SK-N-MC (cell line): ENCODE data around the gene KL.

Experiments used
- DNase-seq: peaks from one replicate; pipeline ENCODE4 v3.0.0-alpha.2; 2011; ENCODE audit warnings: low read depth, low spot score
- H3K27ac ChIP-seq: fragments of 200-600 bp; sonication (generic); 2 replicates; pipeline ENCODE4 v1.5.1; 2016; ENCODE audit warnings: mixed run types
- H3K36me3 ChIP-seq: fragments of 200-600 bp; sonication (generic); 2 replicates; pipeline ENCODE4 v1.6.1; 2017; ENCODE audit warnings: antibody characterized with exemption, low read length, mixed read lengths; ENCODE audit not compliant: insufficient read depth
- H3K4me3 ChIP-seq: fragments of 200-600 bp; sonication (generic); 2 replicates; pipeline ENCODE4 v1.5.1; 2016
- H3K9ac ChIP-seq: fragments of 200-600 bp; sonication (generic); 2 replicates; pipeline ENCODE4 v1.8.0; 2017; ENCODE audit warnings: mixed run types, mixed read lengths; ENCODE audit not compliant: insufficient read length
- H3K9me3 ChIP-seq: fragments of 200-600 bp; sonication (generic); 2 replicates; pipeline ENCODE4 v1.6.1; 2017; ENCODE audit warnings: low read depth, mild to moderate bottlenecking, antibody characterized with exemption, low read length, moderate library complexity, mixed read lengths
- EZH2 ChIP-seq: fragments of 200-600 bp; sonication (generic); IDR thresholded peaks from one replicate; pipeline ENCODE4 v1.6.1; 2017; ENCODE audit warnings: antibody characterized with exemption
- FOXP2 ChIP-seq: optimal IDR thresholded peaks from 2 replicates; pipeline ENCODE3; 2011; ENCODE audit warnings: mild to moderate bottlenecking, moderate library complexity; ENCODE audit not compliant: insufficient read depth; ENCODE audit errors: extremely low read length, control extremely low read depth
- POLR2AphosphoS5 ChIP-seq: IDR thresholded peaks from 2 replicates; pipeline ENCODE4 v1.6.1; 2012; ENCODE audit warnings: mild to moderate bottlenecking, low read depth, low read length, borderline replicate concordance

Gene KL

DNA sequence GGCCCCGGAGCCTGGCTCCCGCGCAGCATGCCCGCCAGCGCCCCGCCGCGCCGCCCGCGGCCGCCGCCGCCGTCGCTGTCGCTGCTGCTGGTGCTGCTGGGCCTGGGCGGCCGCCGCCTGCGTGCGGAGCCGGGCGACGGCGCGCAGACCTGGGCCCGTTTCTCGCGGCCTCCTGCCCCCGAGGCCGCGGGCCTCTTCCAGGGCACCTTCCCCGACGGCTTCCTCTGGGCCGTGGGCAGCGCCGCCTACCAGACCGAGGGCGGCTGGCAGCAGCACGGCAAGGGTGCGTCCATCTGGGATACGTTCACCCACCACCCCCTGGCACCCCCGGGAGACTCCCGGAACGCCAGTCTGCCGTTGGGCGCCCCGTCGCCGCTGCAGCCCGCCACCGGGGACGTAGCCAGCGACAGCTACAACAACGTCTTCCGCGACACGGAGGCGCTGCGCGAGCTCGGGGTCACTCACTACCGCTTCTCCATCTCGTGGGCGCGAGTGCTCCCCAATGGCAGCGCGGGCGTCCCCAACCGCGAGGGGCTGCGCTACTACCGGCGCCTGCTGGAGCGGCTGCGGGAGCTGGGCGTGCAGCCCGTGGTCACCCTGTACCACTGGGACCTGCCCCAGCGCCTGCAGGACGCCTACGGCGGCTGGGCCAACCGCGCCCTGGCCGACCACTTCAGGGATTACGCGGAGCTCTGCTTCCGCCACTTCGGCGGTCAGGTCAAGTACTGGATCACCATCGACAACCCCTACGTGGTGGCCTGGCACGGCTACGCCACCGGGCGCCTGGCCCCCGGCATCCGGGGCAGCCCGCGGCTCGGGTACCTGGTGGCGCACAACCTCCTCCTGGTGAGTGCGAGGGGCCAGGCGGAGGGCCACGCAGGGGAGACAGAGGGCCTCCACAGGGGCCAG lies at the start of gene KL:
Gene KL (plus strand): TSS at position 10 of the 909 bp plus-strand sequence. CDS start 18 bp downstream, at position 28.
- no peaks in the 10 kb centered on the region for H3K36me3 ChIP-seq
- no peak within 1 kb of the TSS for H3K4me3 ChIP-seq
- TF ChIP-seq POLR2AphosphoS5 (no peak), FOXP2 (no peak), EZH2 (no peak)
- H3K9ac ChIP-seq = no peak within 1 kb of the TSS
- DNase-seq = no peak
- no peaks in the 10 kb centered on the region for H3K9me3 ChIP-seq
- H3K27ac ChIP-seq = no peak within 1 kb of the TSS

- Histone ChIP-seq H3K27ac (no peak overlapping the region), H3K9me3 (no peaks in the 10 kb centered on the region), H3K4me3 (peak overlapping the region; percentile 30), H3K36me3 (no peaks in the 10 kb centered on the region), H3K9ac (no peak overlapping the region)
- TF ChIP-seq POLR2AphosphoS5 = no peak
- TF ChIP-seq FOXP2 = no peak
- TF ChIP-seq EZH2 = no peak
- no peak for DNase-seq
These were observed 48.5 kb upstream of the KL start for GRCh38 chr13:32967584-32968182.

GRCh38 chr13:32968316-32968715 lies 47.9 kb upstream of the KL start:
- no peak for TF ChIP-seq POLR2AphosphoS5
- Histone ChIP-seq H3K27ac (no peak overlapping the region), H3K9me3 (no peaks in the 10 kb centered on the region), H3K4me3 (peak overlapping the region; percentile 30), H3K9ac (no peak overlapping the region), H3K36me3 (no peaks in the 10 kb centered on the region)
- DNase-seq = no peak

DNA sequence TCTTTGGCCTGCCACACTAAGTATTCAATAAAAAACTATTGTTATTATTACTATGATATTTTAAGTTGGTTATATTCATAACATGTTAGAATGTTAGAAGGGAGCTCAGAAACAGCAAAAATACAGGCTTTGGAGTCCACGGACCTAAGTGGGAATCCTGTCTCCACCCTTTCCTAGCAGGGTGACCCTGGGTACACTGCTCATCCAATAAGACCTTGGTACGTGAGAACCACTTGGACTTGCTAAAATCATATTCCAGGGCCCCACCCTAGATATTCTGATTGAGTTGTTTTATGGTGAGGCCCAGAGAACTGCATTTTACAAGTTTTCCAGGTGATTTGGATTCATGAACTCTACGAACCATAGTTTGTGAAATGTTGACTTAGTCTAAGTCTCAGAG lies 47.4 kb upstream of the KL start:
- H3K9ac ChIP-seq = no peak overlapping the region
- no peaks in the 10 kb centered on the region for H3K9me3 ChIP-seq
- DNase-seq = no peak
- H3K4me3 ChIP-seq = no peak overlapping the region
- no peak overlapping the region for H3K27ac ChIP-seq
- TF ChIP-seq EZH2 = no peak
- TF ChIP-seq POLR2AphosphoS5 = no peak
- H3K36me3 ChIP-seq = no peaks in the 10 kb centered on the region

DNA sequence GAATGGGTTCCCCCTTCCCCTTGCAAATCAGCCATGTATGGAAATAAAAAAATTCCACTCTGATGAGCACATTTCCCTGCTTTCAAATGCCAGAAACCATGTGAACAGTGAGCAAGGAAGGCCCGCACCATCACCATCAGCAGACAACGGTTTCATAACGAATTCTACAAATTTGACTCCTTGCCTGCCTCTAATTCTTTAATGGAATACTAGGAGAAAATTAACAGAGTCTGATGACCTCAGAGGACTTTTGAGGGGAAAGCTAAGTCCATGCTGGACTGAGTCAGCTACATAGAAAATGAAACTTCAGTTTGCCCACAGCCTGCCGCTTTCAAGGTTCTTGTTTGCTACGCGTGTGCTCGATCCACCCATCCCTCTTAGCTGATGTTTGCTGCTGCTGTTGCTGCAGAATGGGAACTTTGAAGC lies 46.7 kb upstream of the KL start:
- no peak for DNase-seq
- Histone ChIP-seq H3K36me3 (no peaks in the 10 kb centered on the region), H3K9ac (no peak overlapping the region), H3K27ac (peak overlapping the region; percentile 71; the same call in 1 of the 2 replicates), H3K4me3 (no peak overlapping the region), H3K9me3 (no peaks in the 10 kb centered on the region)
- TF ChIP-seq POLR2AphosphoS5 = no peak
- no peak for TF ChIP-seq EZH2
- TF ChIP-seq FOXP2 = no peak

- no peak overlapping the region for H3K9ac ChIP-seq
- TF ChIP-seq POLR2AphosphoS5 (no peak), EZH2 (no peak), FOXP2 (no peak)
- no peaks in the 10 kb centered on the region for H3K9me3 ChIP-seq
- no peak overlapping the region for H3K27ac ChIP-seq
- DNase-seq = no peak
- H3K4me3 ChIP-seq = no peak overlapping the region
- no peaks in the 10 kb centered on the region for H3K36me3 ChIP-seq
These were observed 40.0 kb upstream of the KL start for GRCh38 chr13:32976056-32976805.

DNA sequence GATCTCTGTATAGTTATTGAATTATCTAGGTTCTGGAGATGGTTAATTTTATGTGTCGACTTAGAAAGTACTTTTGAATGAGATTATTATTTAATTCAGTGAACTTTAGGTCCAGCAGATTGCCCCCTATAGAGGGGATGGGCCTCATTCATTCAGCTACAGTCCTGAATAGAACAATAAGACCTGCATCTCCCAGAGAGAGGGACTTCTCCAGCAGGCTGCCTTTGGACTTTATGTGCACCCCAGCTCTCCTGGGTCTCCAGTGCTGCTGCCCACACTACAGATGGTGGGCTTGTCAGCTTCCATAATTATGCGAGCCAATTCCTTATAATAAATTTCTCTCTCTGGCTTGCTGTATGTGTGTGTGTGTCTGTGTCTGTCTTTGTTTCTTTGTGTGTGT lies 39.3 kb upstream of the KL start:
- H3K4me3 ChIP-seq = no peak overlapping the region
- no peaks in the 10 kb centered on the region for H3K36me3 ChIP-seq
- no peak for DNase-seq
- H3K9me3 ChIP-seq = no peaks in the 10 kb centered on the region
- TF ChIP-seq POLR2AphosphoS5 (no peak), EZH2 (no peak), FOXP2 (no peak)
- H3K9ac ChIP-seq = no peak overlapping the region
- no peak overlapping the region for H3K27ac ChIP-seq

GRCh38 chr13:32977321-32977720 lies 38.9 kb upstream of the KL start:
- Histone ChIP-seq H3K36me3 (no peaks in the 10 kb centered on the region), H3K27ac (no peak overlapping the region), H3K4me3 (no peak overlapping the region), H3K9ac (no peak overlapping the region), H3K9me3 (no peaks in the 10 kb centered on the region)
- TF ChIP-seq POLR2AphosphoS5 (no peak), FOXP2 (no peak), EZH2 (no peak)
- no peak for DNase-seq
